ENCODE measurements around the gene KIRREL3.
A peak's percentile ranks its signal among the peaks of the same experiment; 100 is the strongest.

The KIRREL3 gene

GRCh38 chr11:126450806-126451205 lies 549.8 kb downstream of the KIRREL3 start:
- peaks cover 8% of the 10 kb centered on the region; the same call in 1 of the 2 replicates for H3K9me3 ChIP-seq (ENCODE audit: insufficient read depth, low read length)
- no peaks in the 10 kb centered on the region for H3K36me3 ChIP-seq (ENCODE audit: insufficient read depth, insufficient read length, low read length)
- no peak for DNase-seq (ENCODE audit: low read depth, low spot score)
- TF ChIP-seq SUZ12 (IDR thresholded peaks at IDR 0.05; ENCODE audit: extremely low read depth, insufficient read depth, insufficient read length), result no peak
- TF ChIP-seq ZNF274 (IDR thresholded peaks at IDR 0.05; ENCODE audit: low read depth, low read length), result no peak
- no peak for TF ChIP-seq YY1 (IDR thresholded peaks at IDR 0.05; ENCODE audit: insufficient read depth, insufficient read length)
- no peak overlapping the region for H3K9ac ChIP-seq (ENCODE audit: insufficient read length, low read depth)
- H3K27me3 ChIP-seq (ENCODE audit: insufficient read depth, insufficient read length), result no peaks in the 10 kb centered on the region
- H3K4me1 ChIP-seq (ENCODE audit: insufficient read depth, insufficient read length), result no peaks in the 10 kb centered on the region
- no peak overlapping the region for H3K4me3 ChIP-seq (ENCODE audit: insufficient read length, low read depth)

- Histone ChIP-seq H3K9ac (ENCODE audit: insufficient read length, low read depth) (no peak overlapping the region), H3K4me3 (ENCODE audit: insufficient read length, low read depth) (no peak overlapping the region), H3K4me1 (ENCODE audit: insufficient read depth, insufficient read length) (no peaks in the 10 kb centered on the region), H3K9me3 (ENCODE audit: insufficient read depth, low read length) (peaks cover 8% of the 10 kb centered on the region; the same call in 1 of the 2 replicates), H3K36me3 (ENCODE audit: insufficient read depth, insufficient read length, low read length) (no peaks in the 10 kb centered on the region), H3K27me3 (ENCODE audit: insufficient read depth, insufficient read length) (no peaks in the 10 kb centered on the region)
- no peak for TF ChIP-seq SUZ12 (IDR thresholded peaks at IDR 0.05; ENCODE audit: extremely low read depth, insufficient read depth, insufficient read length)
- no peak for TF ChIP-seq ZNF274 (IDR thresholded peaks at IDR 0.05; ENCODE audit: low read depth, low read length)
- no peak for TF ChIP-seq YY1 (IDR thresholded peaks at IDR 0.05; ENCODE audit: insufficient read depth, insufficient read length)
- no peak for DNase-seq (ENCODE audit: low read depth, low spot score)
Observed at GRCh38 chr11:126450198-126450597, 550.4 kb downstream of the KIRREL3 start.

- no peaks in the 10 kb centered on the region for H3K27me3 ChIP-seq (ENCODE audit: insufficient read depth, insufficient read length)
- no peak overlapping the region for H3K9ac ChIP-seq (ENCODE audit: insufficient read length, low read depth)
- TF ChIP-seq YY1 (IDR thresholded peaks at IDR 0.05; ENCODE audit: insufficient read depth, insufficient read length) (no peak), SUZ12 (IDR thresholded peaks at IDR 0.05; ENCODE audit: extremely low read depth, insufficient read depth, insufficient read length) (no peak), ZNF274 (IDR thresholded peaks at IDR 0.05; ENCODE audit: low read depth, low read length) (no peak)
- peaks cover 2% of the 10 kb centered on the region for H3K4me1 ChIP-seq (ENCODE audit: insufficient read depth, insufficient read length)
- H3K9me3 ChIP-seq (ENCODE audit: insufficient read depth, low read length), result peaks cover 8% of the 10 kb centered on the region; the same call in 1 of the 2 replicates
- DNase-seq (ENCODE audit: low read depth, low spot score), result no peak
- no peaks in the 10 kb centered on the region for H3K36me3 ChIP-seq (ENCODE audit: insufficient read depth, insufficient read length, low read length)
- no peak overlapping the region for H3K4me3 ChIP-seq (ENCODE audit: insufficient read length, low read depth)
Observed at GRCh38 chr11:126446581-126446980, 554.0 kb downstream of the KIRREL3 start.

- Histone ChIP-seq H3K9ac (ENCODE audit: insufficient read length, low read depth) (no peak overlapping the region), H3K4me1 (ENCODE audit: insufficient read depth, insufficient read length) (peaks cover 7% of the 10 kb centered on the region)
- TF ChIP-seq YY1 (IDR thresholded peaks at IDR 0.05; ENCODE audit: insufficient read depth, insufficient read length), result no peak
- no peak for TF ChIP-seq ZNF274 (IDR thresholded peaks at IDR 0.05; ENCODE audit: low read depth, low read length)
- TF ChIP-seq SUZ12 (IDR thresholded peaks at IDR 0.05; ENCODE audit: extremely low read depth, insufficient read depth, insufficient read length), result no peak
Observed at GRCh38 chr11:126444072-126444471, 556.5 kb downstream of the KIRREL3 start.

GRCh38 chr11:126443120-126443519 lies 557.5 kb downstream of the KIRREL3 start:
- Histone ChIP-seq H3K9ac (ENCODE audit: insufficient read length, low read depth) (no peak overlapping the region), H3K4me3 (ENCODE audit: insufficient read length, low read depth) (no peak overlapping the region), H3K27me3 (ENCODE audit: insufficient read depth, insufficient read length) (no peaks in the 10 kb centered on the region), H3K36me3 (ENCODE audit: insufficient read depth, insufficient read length, low read length) (no peaks in the 10 kb centered on the region), H3K9me3 (ENCODE audit: insufficient read depth, low read length) (no peaks in the 10 kb centered on the region), H3K4me1 (ENCODE audit: insufficient read depth, insufficient read length) (peaks cover 7% of the 10 kb centered on the region)
- no peak for DNase-seq (ENCODE audit: low read depth, low spot score)
- TF ChIP-seq SUZ12 (IDR thresholded peaks at IDR 0.05; ENCODE audit: extremely low read depth, insufficient read depth, insufficient read length) (no peak), YY1 (IDR thresholded peaks at IDR 0.05; ENCODE audit: insufficient read depth, insufficient read length) (no peak), ZNF274 (IDR thresholded peaks at IDR 0.05; ENCODE audit: low read depth, low read length) (no peak)

More at GRCh38 chr11:126444072-126444471, 556.5 kb downstream of the KIRREL3 start:
- H3K9me3 ChIP-seq (ENCODE audit: insufficient read depth, low read length), result no peaks in the 10 kb centered on the region
- H3K4me3 ChIP-seq (ENCODE audit: insufficient read length, low read depth), result no peak overlapping the region
- no peak for DNase-seq (ENCODE audit: low read depth, low spot score)
- no peaks in the 10 kb centered on the region for H3K36me3 ChIP-seq (ENCODE audit: insufficient read depth, insufficient read length, low read length)
- no peaks in the 10 kb centered on the region for H3K27me3 ChIP-seq (ENCODE audit: insufficient read depth, insufficient read length)

GRCh38 chr11:126440792-126441514 lies 559.6 kb downstream of the KIRREL3 start:
- peak; percentile 69 for DNase-seq (ENCODE audit: low read depth, low spot score)
- Histone ChIP-seq H3K9me3 (ENCODE audit: insufficient read depth, low read length) (no peaks in the 10 kb centered on the region), H3K36me3 (ENCODE audit: insufficient read depth, insufficient read length, low read length) (no peaks in the 10 kb centered on the region), H3K4me1 (ENCODE audit: insufficient read depth, insufficient read length) (peaks cover 11% of the 10 kb centered on the region), H3K4me3 (ENCODE audit: insufficient read length, low read depth) (peak overlapping the region; percentile 12), H3K27me3 (ENCODE audit: insufficient read depth, insufficient read length) (no peaks in the 10 kb centered on the region), H3K9ac (ENCODE audit: insufficient read length, low read depth) (peak overlapping the region; percentile 75)
- TF ChIP-seq SUZ12 (IDR thresholded peaks at IDR 0.05; ENCODE audit: extremely low read depth, insufficient read depth, insufficient read length) (no peak), YY1 (IDR thresholded peaks at IDR 0.05; ENCODE audit: insufficient read depth, insufficient read length) (no peak), ZNF274 (IDR thresholded peaks at IDR 0.05; ENCODE audit: low read depth, low read length) (no peak)

- no peak overlapping the region for H3K9ac ChIP-seq (ENCODE audit: insufficient read length, low read depth)
- no peak for TF ChIP-seq SUZ12 (IDR thresholded peaks at IDR 0.05; ENCODE audit: extremely low read depth, insufficient read depth, insufficient read length)
- TF ChIP-seq YY1 (IDR thresholded peaks at IDR 0.05; ENCODE audit: insufficient read depth, insufficient read length), result no peak
- no peak for TF ChIP-seq ZNF274 (IDR thresholded peaks at IDR 0.05; ENCODE audit: low read depth, low read length)
- no peak overlapping the region for H3K4me3 ChIP-seq (ENCODE audit: insufficient read length, low read depth)
- no peaks in the 10 kb centered on the region for H3K36me3 ChIP-seq (ENCODE audit: insufficient read depth, insufficient read length, low read length)
- H3K27me3 ChIP-seq (ENCODE audit: insufficient read depth, insufficient read length), result no peaks in the 10 kb centered on the region
- no peaks in the 10 kb centered on the region for H3K9me3 ChIP-seq (ENCODE audit: insufficient read depth, low read length)
- H3K4me1 ChIP-seq (ENCODE audit: insufficient read depth, insufficient read length), result peaks cover 14% of the 10 kb centered on the region
- DNase-seq (ENCODE audit: low read depth, low spot score), result no peak
Observed at GRCh38 chr11:126440276-126440675, 560.3 kb downstream of the KIRREL3 start.

All from NT2/D1 (cell line).